MCF 10A (cell line): ENCODE data around the gene MAN1C1. TPM values are rescaled to one million over a fixed set of nuclear protein-coding genes. Genes with fewer than 3 reads are reported as not detected.

ENCODE experiments used
- BruUV-seq: library from RNA; stranded (reverse); fragments of 400-500 nt; replicated peaks from 2 replicates; lab custom pipeline; 2021; lab: Mats Ljungman, UMichigan
- CTCF ChIA-PET: fragments of 300-600 bp; sonication (Branson Sonifier 250); formaldehyde crosslinking; extraction: SDS; loops from one replicate; lab custom pipeline; 2021; ENCODE audit warnings: antibody characterized with exemption, inconsistent platforms; lab: Yijun Ruan, JAX
- POLR2A ChIA-PET: fragments of 300-600, 350-650 bp; sonication (Branson Sonifier 250); formaldehyde crosslinking; extraction: SDS; loops from one replicate; lab custom pipeline; 2020; ENCODE audit warnings: antibody characterized with exemption, inconsistent platforms; lab: Yijun Ruan, JAX
- DNase-seq: peaks from one replicate; pipeline ENCODE4 v3.0.0-alpha.2; 2018; ENCODE audit not compliant: unreplicated experiment
- H3K27ac Mint-ChIP-seq: one replicate; pipeline ENCODE4 v1.8.0; 2022; ENCODE audit warnings: mild to moderate bottlenecking, low read depth, mixed read lengths; ENCODE audit not compliant: unreplicated experiment
- H3K27me3 Mint-ChIP-seq: one replicate; pipeline ENCODE4 v1.8.0; 2022; ENCODE audit warnings: mixed read lengths; ENCODE audit not compliant: insufficient read depth, unreplicated experiment
- H3K36me3 Mint-ChIP-seq: one replicate; pipeline ENCODE4 v1.8.0; 2022; ENCODE audit warnings: mild to moderate bottlenecking, moderate library complexity, mixed read lengths; ENCODE audit not compliant: insufficient read depth, unreplicated experiment
- H3K4me1 Mint-ChIP-seq: one replicate; pipeline ENCODE4 v1.8.0; 2022; ENCODE audit warnings: mixed read lengths; ENCODE audit not compliant: insufficient read depth, unreplicated experiment
- H3K4me3 Mint-ChIP-seq: one replicate; pipeline ENCODE4 v1.8.0; 2022; ENCODE audit warnings: mild to moderate bottlenecking, moderate library complexity, mixed read lengths; ENCODE audit not compliant: unreplicated experiment
- H3K9me3 Mint-ChIP-seq: one replicate; pipeline ENCODE4 v1.8.0; 2022; ENCODE audit warnings: mixed read lengths; ENCODE audit not compliant: unreplicated experiment
- intact Hi-C: fragments of 100-400 bp; cut with micrococcal nuclease; formaldehyde crosslinking; loops from 2 replicates; pipeline ENCODE4 v1.14.1; 2022
- total RNA-seq: library from RNA; stranded (reverse); gene quantifications from 2 replicates; pipeline ENCODE4 v1.2.3, GENCODE V29; 2022
- TF ChIP-seq, protein P1 (sequence below): fragments of 200-600 bp; IDR thresholded peaks from one replicate; pipeline ENCODE4 v1.8.0; 2022; ENCODE audit warnings: antibody characterized with exemption, mild to moderate bottlenecking; ENCODE audit not compliant: unreplicated experiment

The MAN1C1 gene
- total RNA-seq, 1 experiment from 2014 or later: not detected

- BruUV-seq: no TSS peak
- H3K27me3 Mint-ChIP-seq: peaks cover 32% of the 10 kb centered on the region
- H3K4me1 Mint-ChIP-seq: no peaks in the 10 kb centered on the region
- ChIA-PET POLR2A (no interaction called here), CTCF (interaction anchor here (0.7 to 0.8 kb wide), 2 partner anchors 13 to 58 kb away, joined by 3 read pairs; no protein-coding TSS in a partner anchor)
- no peak for DNase-seq
- H3K9me3 Mint-ChIP-seq: no peaks in the 10 kb centered on the region
- intact Hi-C loops: no loop called here
- no peaks in the 10 kb centered on the region for H3K36me3 Mint-ChIP-seq
- TF ChIP-seq, protein P1, sequence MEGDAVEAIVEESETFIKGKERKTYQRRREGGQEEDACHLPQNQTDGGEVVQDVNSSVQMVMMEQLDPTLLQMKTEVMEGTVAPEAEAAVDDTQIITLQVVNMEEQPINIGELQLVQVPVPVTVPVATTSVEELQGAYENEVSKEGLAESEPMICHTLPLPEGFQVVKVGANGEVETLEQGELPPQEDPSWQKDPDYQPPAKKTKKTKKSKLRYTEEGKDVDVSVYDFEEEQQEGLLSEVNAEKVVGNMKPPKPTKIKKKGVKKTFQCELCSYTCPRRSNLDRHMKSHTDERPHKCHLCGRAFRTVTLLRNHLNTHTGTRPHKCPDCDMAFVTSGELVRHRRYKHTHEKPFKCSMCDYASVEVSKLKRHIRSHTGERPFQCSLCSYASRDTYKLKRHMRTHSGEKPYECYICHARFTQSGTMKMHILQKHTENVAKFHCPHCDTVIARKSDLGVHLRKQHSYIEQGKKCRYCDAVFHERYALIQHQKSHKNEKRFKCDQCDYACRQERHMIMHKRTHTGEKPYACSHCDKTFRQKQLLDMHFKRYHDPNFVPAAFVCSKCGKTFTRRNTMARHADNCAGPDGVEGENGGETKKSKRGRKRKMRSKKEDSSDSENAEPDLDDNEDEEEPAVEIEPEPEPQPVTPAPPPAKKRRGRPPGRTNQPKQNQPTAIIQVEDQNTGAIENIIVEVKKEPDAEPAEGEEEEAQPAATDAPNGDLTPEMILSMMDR: no peak
- no peak overlapping the region for H3K4me3 Mint-ChIP-seq
- no peak overlapping the region for H3K27ac Mint-ChIP-seq
These were observed 121.9 kb downstream of the MAN1C1 start for GRCh38 chr1:25738499-25738898.

DNA sequence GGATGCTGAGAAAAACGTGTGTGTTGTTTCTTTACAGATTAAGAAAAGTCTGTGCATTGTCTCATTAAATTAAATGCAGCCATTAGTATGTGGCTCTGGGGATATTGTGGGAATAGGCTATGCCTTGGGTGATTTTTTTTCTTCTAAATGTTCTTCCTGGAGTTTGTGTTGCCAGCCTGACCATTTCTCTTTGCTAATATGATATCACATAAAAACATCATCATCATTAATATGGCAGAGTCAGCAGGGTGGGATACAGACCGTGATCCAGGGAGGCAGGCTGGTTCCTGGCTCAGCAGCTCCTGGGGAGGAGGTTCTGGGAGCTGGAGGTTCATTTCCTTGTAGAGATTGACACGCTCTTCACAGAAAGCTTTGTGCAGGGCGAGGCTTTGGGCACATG is 122.8 kb downstream of the MAN1C1 start:
- CTCF ChIA-PET: interaction anchor here (0.8 kb wide), 1 partner anchor 14 kb away, joined by 3 read pairs; no protein-coding TSS in a partner anchor
- Mint-ChIP-seq H3K27ac (no peak overlapping the region), H3K4me1 (no peaks in the 10 kb centered on the region), H3K9me3 (no peaks in the 10 kb centered on the region), H3K27me3 (peaks cover 32% of the 10 kb centered on the region), H3K4me3 (no peak overlapping the region), H3K36me3 (no peaks in the 10 kb centered on the region)
- TF ChIP-seq, protein P1: no peak
- no TSS peak for BruUV-seq
- no peak for DNase-seq
- POLR2A ChIA-PET: no interaction called here
- intact Hi-C loops: no loop called here

- H3K4me3 Mint-ChIP-seq: no peak overlapping the region
- H3K9me3 Mint-ChIP-seq: no peaks in the 10 kb centered on the region
- no TSS peak for BruUV-seq
- peaks cover 32% of the 10 kb centered on the region for H3K27me3 Mint-ChIP-seq
- H3K27ac Mint-ChIP-seq: no peak overlapping the region
- TF ChIP-seq, protein P1: no peak
- POLR2A ChIA-PET: no interaction called here
- H3K36me3 Mint-ChIP-seq: no peaks in the 10 kb centered on the region
- intact Hi-C loops: no loop called here
- DNase-seq: no peak
- no peaks in the 10 kb centered on the region for H3K4me1 Mint-ChIP-seq
- CTCF ChIA-PET: no interaction called here
These were observed 123.5 kb downstream of the MAN1C1 start for GRCh38 chr1:25740071-25740470.

GRCh38 chr1:25742316-25742715 is 125.7 kb downstream of the MAN1C1 start:
- H3K4me3 Mint-ChIP-seq: no peak overlapping the region
- H3K9me3 Mint-ChIP-seq: no peaks in the 10 kb centered on the region
- no TSS peak for BruUV-seq
- no peaks in the 10 kb centered on the region for H3K4me1 Mint-ChIP-seq
- H3K27ac Mint-ChIP-seq: no peak overlapping the region
- ChIA-PET POLR2A (interaction anchor here (0.5 kb wide), 1 partner anchor 12 kb away, joined by 3 read pairs; no protein-coding TSS in a partner anchor), CTCF (interaction anchor here (0.6 kb wide), 1 partner anchor 45 kb away, joined by 4 read pairs; no protein-coding TSS in a partner anchor)
- TF ChIP-seq, protein P1: no peak
- no peak for DNase-seq
- H3K36me3 Mint-ChIP-seq: no peaks in the 10 kb centered on the region
- peaks cover 32% of the 10 kb centered on the region for H3K27me3 Mint-ChIP-seq
- intact Hi-C loops: no loop called here
